A549 (cell line): Measurements from ENCODE around the gene TMEM63C. TPM values are rescaled to one million over a fixed set of nuclear protein-coding genes. Genes with fewer than 3 reads are reported as not detected.

Experiments
- ATAC-seq, 2 experiments: fragments of 200-7000 bp in 1 of 2; fragments of >200 bp in 1 of 2; cut with Nextera tagmentation in 1 of 2; cut with Tn5 transposase in 1 of 2; 3 replicates each; pipeline versions ENCODE4 v1.8.0 to v1.9.1; 2018 to 2020; ENCODE audit warnings: mild to moderate bottlenecking in 1 of 2, moderate library complexity in 1 of 2
- CTCF ChIA-PET: fragments of 300-600 bp; sonication (Branson Sonifier 250); formaldehyde crosslinking; extraction: SDS; loops from one replicate; lab custom pipeline; 2021; ENCODE audit warnings: antibody characterized with exemption, inconsistent platforms; lab: Yijun Ruan, JAX
- POLR2A ChIA-PET: fragments of 350-600 bp; formaldehyde crosslinking; extraction: SDS; loops from one replicate; lab custom pipeline; 2021; ENCODE audit warnings: antibody characterized with exemption, inconsistent platforms; lab: Yijun Ruan, JAX
- DNase-seq, 2 experiments: peaks; one replicate each; pipeline versions ENCODE4 v3.0.0 to v3.0.0-alpha.2; 2011 to 2016; ENCODE audit warnings: low read depth in 1 of 2, low spot score in 1 of 2
- FAIRE-seq: peaks from 2 replicates; lab custom pipeline; 2011; peaks lifted over from hg19 to GRCh38; lab: Jason Lieb, UNC
- H3K27ac ChIP-seq, 2 experiments: fragments of >200 bp; sonication (Bioruptor Twin); formaldehyde crosslinking; 3 replicates each; pipeline ENCODE4 v1.5.1; 2016 to 2017
- H3K4me1 ChIP-seq: fragments of >200 bp; sonication (Bioruptor Twin); formaldehyde crosslinking; 3 replicates; pipeline ENCODE4 v1.6.1; 2016
- H3K4me2 ChIP-seq: fragments of >200 bp; sonication (Bioruptor Twin); formaldehyde crosslinking; 3 replicates; pipeline ENCODE4 v1.6.1; 2016
- H3K4me3 ChIP-seq: fragments of >200 bp; sonication (Bioruptor Twin); formaldehyde crosslinking; 3 replicates; pipeline ENCODE4 v1.5.1; 2016
- H3K9me3 ChIP-seq: fragments of >200 bp; sonication (Bioruptor Twin); formaldehyde crosslinking; 3 replicates; pipeline ENCODE4 v1.6.1; 2016
- CHD2 ChIP-seq: fragments of 150-350 bp; IDR thresholded peaks from 2 replicates; pipeline ENCODE4 v1.6.1; 2014; ENCODE audit warnings: low read length; ENCODE audit not compliant: partially characterized antibody
- CTCF ChIP-seq: fragments of >200 bp; sonication (Bioruptor Twin); formaldehyde crosslinking; IDR thresholded peaks from 3 replicates; pipeline ENCODE4 v1.5.1; 2016
- E2F6 ChIP-seq: IDR thresholded peaks from 2 replicates; pipeline ENCODE4 v1.6.1; 2012; ENCODE audit warnings: low read depth, borderline replicate concordance
- EHF ChIP-seq: fragments of 250-450 bp; sonication (Bioruptor Pico); IDR thresholded peaks from 2 replicates; pipeline ENCODE4 v1.5.0; 2020; ENCODE audit warnings: mild to moderate bottlenecking
- EP300 ChIP-seq, 2 experiments: fragments of >200 bp; sonication (Bioruptor Twin); formaldehyde crosslinking; IDR thresholded peaks; 2 replicates in 1 of 2; 3 replicates in 1 of 2; pipeline ENCODE4 v1.6.1; 2016 to 2017
- ESRRA ChIP-seq: fragments of 150-350 bp; IDR thresholded peaks from 2 replicates; pipeline ENCODE4 v1.6.1; 2014; ENCODE audit warnings: mild to moderate bottlenecking, low read length, borderline replicate concordance
- JUN ChIP-seq, 2 experiments: fragments of >200 bp; sonication (Bioruptor Twin); formaldehyde crosslinking; IDR thresholded peaks; 2 replicates in 1 of 2; 3 replicates in 1 of 2; pipeline ENCODE4 v1.6.1; 2016 to 2017
- KDM5A ChIP-seq: fragments of 200-600 bp; sonication (generic); IDR thresholded peaks from 2 replicates; pipeline ENCODE4 v1.6.1; 2016; ENCODE audit warnings: antibody characterized with exemption, mild to moderate bottlenecking
- NPAS2 ChIP-seq: fragments of 250-450 bp; sonication (Bioruptor Pico); IDR thresholded peaks from 2 replicates; pipeline ENCODE4 v1.8.0; 2022; ENCODE audit warnings: mild to moderate bottlenecking, moderate library complexity, borderline replicate concordance
- POLR2A ChIP-seq: IDR thresholded peaks from 2 replicates; pipeline ENCODE4 v1.6.1; 2012; ENCODE audit warnings: mild to moderate bottlenecking, low read length
- REST ChIP-seq: fragments of 200-600 bp; sonication (generic); IDR thresholded peaks from 2 replicates; pipeline ENCODE4 v1.6.1; 2016; ENCODE audit warnings: antibody characterized with exemption, mild to moderate bottlenecking, moderate library complexity
- RFX5 ChIP-seq: fragments of 450-650 bp; IDR thresholded peaks from 2 replicates; pipeline ENCODE4 v1.7.1; 2014; ENCODE audit warnings: antibody characterized with exemption, mild to moderate bottlenecking, moderate library complexity
- USF2 ChIP-seq: fragments of 450-650 bp; IDR thresholded peaks from 2 replicates; pipeline ENCODE4 v1.6.1; 2014; ENCODE audit warnings: antibody characterized with exemption
- ZC3H11A ChIP-seq: fragments of 450-650 bp; IDR thresholded peaks from 2 replicates; pipeline ENCODE4 v1.6.1; 2014; ENCODE audit warnings: antibody characterized with exemption, mild to moderate bottlenecking
- ZNF302 ChIP-seq: fragments of 250-450 bp; sonication (Bioruptor Pico); IDR thresholded peaks from 2 replicates; pipeline ENCODE4 v1.9.0; 2021; ENCODE audit warnings: inconsistent platforms, mild to moderate bottlenecking, moderate library complexity
- WGBS: methylation state at CpG from one replicate; pipeline ENCODE4 v1.1.6; 2017; ENCODE audit errors: missing lambda C conversion rate; 5-methylcytosine and 5-hydroxymethylcytosine counted together
- polyA plus RNA-seq, 4 experiments: library from polyadenylated mRNA; depleted of rRNA in 3 of 4; stranded (reverse); fragments of >200 nt; fragmentation: RNase III in 1 of 4; extraction: RNeasy Plus Mini Kit Qiagen cat#74134 plus additional on column Dnase treatment in 1 of 4; gene quantifications; 2 replicates in 3 of 4; 3 replicates in 1 of 4; pipeline ENCODE4 v1.2.3, GENCODE V29; 2011 to 2017
- TF ChIP-seq, protein P1 (sequence below): fragments of 150-350 bp; IDR thresholded peaks from 2 replicates; pipeline ENCODE4 v1.6.1; 2014; ENCODE audit warnings: low read depth, mild to moderate bottlenecking, low read length
- TF ChIP-seq, protein P2 (sequence below): IDR thresholded peaks from 2 replicates; pipeline ENCODE4 v1.6.1; 2012

Gene TMEM63C
- polyA plus RNA-seq, 2 of the 4 experiments (the other 2 are of a cell fraction), result 0.43 to 0.57 TPM

GRCh38 chr14:77201696-77202095 lies 20.1 kb downstream of the TMEM63C start:
- WGBS, result 67% methylated on average over 4 of the region's 4 CpGs
- TF ChIP-seq NPAS2 (no peak), KDM5A (no peak), ESRRA (no peak), POLR2A (no peak), EP300 (IDR thresholded peaks at IDR 0.05) (no peak), E2F6 (no peak), CTCF (no peak), CHD2 (no peak), ZNF302 (CRISPR knock-in tag) (no peak), RFX5 (no peak), EHF (no peak), ZC3H11A (no peak), USF2 (no peak), REST (no peak)
- TF ChIP-seq, protein P1, sequence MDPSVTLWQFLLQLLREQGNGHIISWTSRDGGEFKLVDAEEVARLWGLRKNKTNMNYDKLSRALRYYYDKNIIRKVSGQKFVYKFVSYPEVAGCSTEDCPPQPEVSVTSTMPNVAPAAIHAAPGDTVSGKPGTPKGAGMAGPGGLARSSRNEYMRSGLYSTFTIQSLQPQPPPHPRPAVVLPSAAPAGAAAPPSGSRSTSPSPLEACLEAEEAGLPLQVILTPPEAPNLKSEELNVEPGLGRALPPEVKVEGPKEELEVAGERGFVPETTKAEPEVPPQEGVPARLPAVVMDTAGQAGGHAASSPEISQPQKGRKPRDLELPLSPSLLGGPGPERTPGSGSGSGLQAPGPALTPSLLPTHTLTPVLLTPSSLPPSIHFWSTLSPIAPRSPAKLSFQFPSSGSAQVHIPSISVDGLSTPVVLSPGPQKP, result no peak
- TF ChIP-seq, protein P2, sequence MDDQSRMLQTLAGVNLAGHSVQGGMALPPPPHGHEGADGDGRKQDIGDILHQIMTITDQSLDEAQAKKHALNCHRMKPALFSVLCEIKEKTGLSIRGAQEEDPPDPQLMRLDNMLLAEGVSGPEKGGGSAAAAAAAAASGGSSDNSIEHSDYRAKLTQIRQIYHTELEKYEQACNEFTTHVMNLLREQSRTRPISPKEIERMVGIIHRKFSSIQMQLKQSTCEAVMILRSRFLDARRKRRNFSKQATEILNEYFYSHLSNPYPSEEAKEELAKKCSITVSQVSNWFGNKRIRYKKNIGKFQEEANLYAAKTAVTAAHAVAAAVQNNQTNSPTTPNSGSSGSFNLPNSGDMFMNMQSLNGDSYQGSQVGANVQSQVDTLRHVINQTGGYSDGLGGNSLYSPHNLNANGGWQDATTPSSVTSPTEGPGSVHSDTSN, result no peak

GRCh38 chr14:77203611-77204458 lies 22.2 kb downstream of the TMEM63C start:
- DNase-seq, result no peak
- ChIA-PET POLR2A (no interaction called here), CTCF (interaction anchor here (1.3 to 2.5 kb wide), 5 partner anchors 9 to 112 kb away, joined by 3 to 8 read pairs (median 7); no protein-coding TSS in a partner anchor)
- H3K27ac ChIP-seq, result no peak overlapping the region
- no peak for FAIRE-seq
- 29% methylated on average over 4 of the region's 5 CpGs for WGBS
- no peaks in the 10 kb centered on the region for H3K4me1 ChIP-seq
- ATAC-seq, result no peak
- no peak overlapping the region for H3K4me3 ChIP-seq
- H3K9me3 ChIP-seq, result no peaks in the 10 kb centered on the region
- H3K4me2 ChIP-seq, result no peak overlapping the region
- TF ChIP-seq JUN (IDR thresholded peaks at IDR 0.05), result no peak
- no peak for TF ChIP-seq CHD2
- TF ChIP-seq REST, result no peak
- no peak for TF ChIP-seq CTCF

More at GRCh38 chr14:77201696-77202095, 20.1 kb downstream of the TMEM63C start:
- H3K27ac ChIP-seq, result no peak overlapping the region
- ATAC-seq, result no peak
- no peak overlapping the region for H3K4me3 ChIP-seq
- no peaks in the 10 kb centered on the region for H3K9me3 ChIP-seq
- CTCF ChIA-PET, result no interaction called here
- H3K4me1 ChIP-seq, result no peaks in the 10 kb centered on the region
- FAIRE-seq, result no peak
- POLR2A ChIA-PET, result no interaction called here
- no peak overlapping the region for H3K4me2 ChIP-seq
- no peak for DNase-seq
